ENCODE results near the gene KCNG2.

Gene KCNG2

GRCh38 chr18:79776674-79777073, 21.1 kb upstream of the KCNG2 start:
- no peak overlapping the region for H3K27ac ChIP-seq
- TF ChIP-seq CTCF (conservative IDR thresholded peaks at IDR 0.05) (no peak), ZFX (IDR thresholded peaks at IDR 0.05) (no peak)

- no peak overlapping the region for H3K27ac ChIP-seq
- TF ChIP-seq ZFX (IDR thresholded peaks at IDR 0.05), result no peak
- no peak for TF ChIP-seq CTCF (conservative IDR thresholded peaks at IDR 0.05)
Measured at GRCh38 chr18:79778291-79778791, 19.4 kb upstream of the KCNG2 start.

GRCh38 chr18:79779021-79779699, 18.6 kb upstream of the KCNG2 start:
- no peak for TF ChIP-seq CTCF (conservative IDR thresholded peaks at IDR 0.05)
- TF ChIP-seq ZFX (IDR thresholded peaks at IDR 0.05), result no peak
- no peak overlapping the region for H3K27ac ChIP-seq

GRCh38 chr18:79779700-79780190, 18.0 kb upstream of the KCNG2 start:
- no peak for TF ChIP-seq CTCF (conservative IDR thresholded peaks at IDR 0.05)
- no peak overlapping the region for H3K27ac ChIP-seq

GRCh38 chr18:79780547-79780946, 17.2 kb upstream of the KCNG2 start:
- no peak for TF ChIP-seq ZFX (IDR thresholded peaks at IDR 0.05)
- no peak for TF ChIP-seq CTCF (conservative IDR thresholded peaks at IDR 0.05)
- H3K27ac ChIP-seq, result no peak overlapping the region

- TF ChIP-seq ZFX (IDR thresholded peaks at IDR 0.05) (no peak), CTCF (conservative IDR thresholded peaks at IDR 0.05) (no peak)
- no peak overlapping the region for H3K27ac ChIP-seq
Measured at GRCh38 chr18:79781331-79781941, 16.3 kb upstream of the KCNG2 start.

GRCh38 chr18:79782566-79783308, 15.0 kb upstream of the KCNG2 start:
- TF ChIP-seq CTCF (conservative IDR thresholded peaks at IDR 0.05), result no peak
- TF ChIP-seq ZFX (IDR thresholded peaks at IDR 0.05), result no peak
- H3K27ac ChIP-seq, result no peak overlapping the region
